Esophagus squamous epithelium (tissue), 4 donors: ENCODE measurements around the gene TSC22D1.

ENCODE experiments used
- POLR2A ChIP-seq, 4 donors: fragments of 450-650 bp; IDR thresholded peaks; one replicate each; pipeline ENCODE4 v1.6.1; 2017; ENCODE audit warnings: antibody characterized with exemption in 4 of 4, mild to moderate bottlenecking in 4 of 4, moderate library complexity in 3 of 4
- TF ChIP-seq, protein P1 (sequence below), 6 experiments: fragments of 450-650 bp in 4 of 6; fragments of 200-600 bp in 2 of 6; sonication (generic) in 2 of 6; IDR thresholded peaks; one replicate each; pipeline ENCODE4 v1.5.1; 2016 to 2019; ENCODE audit warnings: antibody characterized with exemption in 6 of 6, mild to moderate bottlenecking in 4 of 6, moderate library complexity in 4 of 6

DNA sequence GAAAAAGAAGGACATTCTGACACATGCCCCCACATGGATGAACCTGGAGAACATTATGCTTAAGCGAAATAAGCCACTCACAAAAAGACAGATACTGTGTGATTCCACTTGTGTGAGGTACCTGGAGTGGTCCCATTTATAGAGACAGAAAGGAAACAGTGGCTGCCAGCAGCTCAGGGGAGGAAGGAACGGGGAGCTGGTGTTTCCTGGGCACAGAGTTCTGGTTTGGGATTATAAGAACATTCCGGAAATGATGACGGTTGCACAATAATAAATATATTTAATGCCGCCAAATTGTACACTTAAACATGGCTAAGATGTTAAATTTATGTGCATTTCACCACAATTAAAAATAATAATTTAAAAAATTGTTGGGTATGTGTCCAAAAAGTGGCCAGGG, 169.5 kb downstream of the TSC22D1 start:
- TF ChIP-seq POLR2A (IDR thresholded peaks at IDR 0.05) = no peak
- TF ChIP-seq, protein P1, sequence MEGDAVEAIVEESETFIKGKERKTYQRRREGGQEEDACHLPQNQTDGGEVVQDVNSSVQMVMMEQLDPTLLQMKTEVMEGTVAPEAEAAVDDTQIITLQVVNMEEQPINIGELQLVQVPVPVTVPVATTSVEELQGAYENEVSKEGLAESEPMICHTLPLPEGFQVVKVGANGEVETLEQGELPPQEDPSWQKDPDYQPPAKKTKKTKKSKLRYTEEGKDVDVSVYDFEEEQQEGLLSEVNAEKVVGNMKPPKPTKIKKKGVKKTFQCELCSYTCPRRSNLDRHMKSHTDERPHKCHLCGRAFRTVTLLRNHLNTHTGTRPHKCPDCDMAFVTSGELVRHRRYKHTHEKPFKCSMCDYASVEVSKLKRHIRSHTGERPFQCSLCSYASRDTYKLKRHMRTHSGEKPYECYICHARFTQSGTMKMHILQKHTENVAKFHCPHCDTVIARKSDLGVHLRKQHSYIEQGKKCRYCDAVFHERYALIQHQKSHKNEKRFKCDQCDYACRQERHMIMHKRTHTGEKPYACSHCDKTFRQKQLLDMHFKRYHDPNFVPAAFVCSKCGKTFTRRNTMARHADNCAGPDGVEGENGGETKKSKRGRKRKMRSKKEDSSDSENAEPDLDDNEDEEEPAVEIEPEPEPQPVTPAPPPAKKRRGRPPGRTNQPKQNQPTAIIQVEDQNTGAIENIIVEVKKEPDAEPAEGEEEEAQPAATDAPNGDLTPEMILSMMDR (IDR thresholded peaks at IDR 0.05) = no peak
